OCI-LY1 (cell line): ENCODE results near the gene LCN9.

Experiments
- H2AFZ ChIP-seq: fragments of 200-600 bp; sonication (generic), shearing (Covaris generic); 2 replicates; pipeline ENCODE4 v1.6.0; 2014; ENCODE audit warnings: antibody characterized with exemption, mild to moderate bottlenecking, low read length
- H3F3A ChIP-seq: fragments of 200-600 bp; sonication (generic), shearing (Covaris generic); 2 replicates; pipeline ENCODE4 v1.6.0; 2014; ENCODE audit warnings: mild to moderate bottlenecking, antibody characterized with exemption, low read length, moderate library complexity; ENCODE audit not compliant: insufficient read depth
- H3K27ac ChIP-seq: fragments of 200-600 bp; sonication (generic); 2 replicates; pipeline ENCODE4 v1.5.1; 2014; ENCODE audit warnings: low read length, mixed run types, mild to moderate bottlenecking, low read depth; ENCODE audit not compliant: poor library complexity, severe bottlenecking
- H3K27me3 ChIP-seq: fragments of 200-600 bp; sonication (generic); 2 replicates; pipeline ENCODE4 v1.6.0; 2014; ENCODE audit warnings: antibody characterized with exemption, mild to moderate bottlenecking, low read length, moderate library complexity; ENCODE audit not compliant: insufficient read depth
- H3K36me3 ChIP-seq: fragments of 200-600 bp; sonication (generic); 2 replicates; pipeline ENCODE4 v1.6.1; 2014; ENCODE audit warnings: mild to moderate bottlenecking, antibody characterized with exemption, low read length, moderate library complexity, mixed read lengths; ENCODE audit not compliant: insufficient read depth
- H3K4me1 ChIP-seq: fragments of 200-600 bp; sonication (generic); 2 replicates; pipeline ENCODE4 v1.5.1; 2014; ENCODE audit warnings: mild to moderate bottlenecking, low read length, moderate library complexity; ENCODE audit not compliant: insufficient read depth, severe bottlenecking
- H3K4me2 ChIP-seq: fragments of 200-600 bp; sonication (generic), shearing (Covaris generic); 2 replicates; pipeline ENCODE4 v1.6.1; 2014; ENCODE audit warnings: low read length
- H3K4me3 ChIP-seq: fragments of 200-600 bp; sonication (generic); 2 replicates; pipeline ENCODE4 v1.5.1; 2014; ENCODE audit warnings: low read length, low read depth, mild to moderate bottlenecking, mixed read lengths; ENCODE audit not compliant: poor library complexity, severe bottlenecking
- H3K79me2 ChIP-seq: fragments of 200-600 bp; shearing (Covaris generic); 2 replicates; pipeline ENCODE4 v1.6.1; 2016; ENCODE audit warnings: mixed run types, low read length, mixed read lengths; ENCODE audit not compliant: insufficient read depth
- H3K9ac ChIP-seq: fragments of 200-600 bp; sonication (generic), shearing (Covaris generic); 2 replicates; pipeline ENCODE4 v1.6.1; 2014; ENCODE audit warnings: mild to moderate bottlenecking, low read length, mixed read lengths
- H3K9me2 ChIP-seq: fragments of 200-600 bp; sonication (generic), shearing (Covaris generic); 2 replicates; pipeline ENCODE4 v1.6.1; 2014; ENCODE audit warnings: low read depth, mild to moderate bottlenecking, low read length, mixed read lengths
- H3K9me3 ChIP-seq: fragments of 200-600 bp; shearing (Covaris generic); 2 replicates; pipeline ENCODE4 v1.6.1; 2014; ENCODE audit warnings: low read length, mixed read lengths
- H4K20me1 ChIP-seq: fragments of 200-600 bp; sonication (generic), shearing (Covaris generic); 2 replicates; pipeline ENCODE4 v1.6.0; 2016; ENCODE audit warnings: mild to moderate bottlenecking, low read length; ENCODE audit not compliant: insufficient read depth
- CTCF ChIP-seq: fragments of 200-600 bp; sonication (generic), shearing (Covaris generic); IDR thresholded peaks from 2 replicates; pipeline ENCODE4 v1.5.1; 2017; ENCODE audit warnings: mild to moderate bottlenecking, antibody characterized with exemption, low read length, moderate library complexity, mixed read lengths
- EZH2 ChIP-seq: fragments of 200-600 bp; sonication (generic), shearing (Covaris generic); IDR thresholded peaks from 2 replicates; pipeline ENCODE4 v1.8.0; 2017; ENCODE audit warnings: borderline replicate concordance, mixed run types, mild to moderate bottlenecking, antibody characterized with exemption, low read length, moderate library complexity, mixed read lengths

Gene LCN9

GRCh38 chr9:135662758-135663450 is at the start of gene LCN9:
Gene LCN9, plus strand, starts transcription at chr9:135663309. Its CDS starts 13 bp downstream, at chr9:135663322.
- no peaks in the 10 kb centered on the region for H3K9me2 ChIP-seq
- no peak within 1 kb of the TSS for H2AFZ ChIP-seq
- H3K36me3 ChIP-seq = no peaks in the 10 kb centered on the region
- no peaks in the 10 kb centered on the region for H4K20me1 ChIP-seq
- H3K4me1 ChIP-seq = no peaks in the 10 kb centered on the region
- TF ChIP-seq EZH2 = no peak
- H3K9ac ChIP-seq = no peak within 1 kb of the TSS
- H3K9me3 ChIP-seq = no peaks in the 10 kb centered on the region
- H3K79me2 ChIP-seq = no peaks in the 10 kb centered on the region
- H3K27ac ChIP-seq = no peak within 1 kb of the TSS
- H3F3A ChIP-seq = no peaks in the 10 kb centered on the region
- H3K4me2 ChIP-seq = no peak within 1 kb of the TSS
- no peak within 1 kb of the TSS for H3K4me3 ChIP-seq
- H3K27me3 ChIP-seq = peaks cover 2% of the 10 kb centered on the region; the same call in 1 of the 2 replicates

- Histone ChIP-seq H3F3A (no peaks in the 10 kb centered on the region), H2AFZ (no peak overlapping the region), H3K27me3 (no peaks in the 10 kb centered on the region), H4K20me1 (no peaks in the 10 kb centered on the region), H3K27ac (no peak overlapping the region), H3K79me2 (no peaks in the 10 kb centered on the region), H3K9me2 (no peaks in the 10 kb centered on the region), H3K36me3 (no peaks in the 10 kb centered on the region), H3K4me3 (no peak overlapping the region), H3K9me3 (no peaks in the 10 kb centered on the region), H3K4me2 (no peak overlapping the region), H3K9ac (no peak overlapping the region), H3K4me1 (no peaks in the 10 kb centered on the region)
- no peak for TF ChIP-seq CTCF
- no peak for TF ChIP-seq EZH2
Measured at GRCh38 chr9:135613946-135614805, 48.9 kb upstream of the LCN9 start.

- TF ChIP-seq EZH2 (no peak), CTCF (no peak)
- H3K4me3 ChIP-seq = no peak overlapping the region
Measured at GRCh38 chr9:135614821-135615665, 48.1 kb upstream of the LCN9 start.

More at GRCh38 chr9:135614821-135615665, 48.1 kb upstream of the LCN9 start:
- no peaks in the 10 kb centered on the region for H3K4me1 ChIP-seq
- H3K9me2 ChIP-seq = no peaks in the 10 kb centered on the region
- H4K20me1 ChIP-seq = no peaks in the 10 kb centered on the region
- H2AFZ ChIP-seq = no peak overlapping the region
- H3K9ac ChIP-seq = no peak overlapping the region
- H3K27ac ChIP-seq = no peak overlapping the region
- H3K79me2 ChIP-seq = no peaks in the 10 kb centered on the region
- H3K4me2 ChIP-seq = no peak overlapping the region
- H3K36me3 ChIP-seq = no peaks in the 10 kb centered on the region
- H3K9me3 ChIP-seq = no peaks in the 10 kb centered on the region
- no peaks in the 10 kb centered on the region for H3F3A ChIP-seq
- no peaks in the 10 kb centered on the region for H3K27me3 ChIP-seq
